Nucleus accumbens (tissue), 56 donors: ENCODE results near the gene STRIP2.
"Not testable (repeated sequence)": the region's sequence is repeated elsewhere in the genome, so short reads cannot be mapped to it uniquely, and the experiment has no call there.

Source experiments
- DNase-seq, 56 donors: peaks; one replicate each; lab custom pipeline; 2025; lab: John Stamatoyannopoulos, UW

STRIP2 gene

GRCh38 chr7:129417073-129417472 lies 17.2 kb upstream of the STRIP2 start:
- no peak for DNase-seq

DNA sequence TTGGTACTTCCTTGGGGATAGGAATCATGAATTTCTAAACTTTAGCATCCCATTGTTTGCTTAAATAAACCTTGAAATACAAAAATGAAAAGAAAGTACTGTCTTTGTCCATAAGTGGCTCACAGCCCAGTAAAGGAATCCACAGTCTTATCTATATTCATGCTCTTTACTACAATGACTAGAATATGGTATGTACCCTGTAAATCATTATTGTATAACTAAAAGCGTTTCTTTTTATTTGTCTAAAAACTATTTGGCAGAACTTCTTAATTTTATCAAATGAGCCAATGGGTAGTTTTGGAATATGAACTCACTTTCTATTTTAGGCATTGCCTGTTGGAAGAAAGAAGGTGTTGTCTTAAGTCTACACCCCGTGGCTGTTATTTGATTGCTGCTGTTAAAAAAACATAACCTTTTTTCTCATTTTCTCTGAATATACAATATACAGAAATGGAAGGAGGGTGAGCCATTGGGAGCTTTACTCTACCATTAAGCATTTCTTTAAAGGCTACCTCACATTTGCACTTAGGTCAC lies 12.4 kb upstream of the STRIP2 start:
- DNase-seq, result no peak

GRCh38 chr7:129422727-129423126 lies 11.5 kb upstream of the STRIP2 start:
- DNase-seq, result peak in 1 of 56 donors; percentile 13

GRCh38 chr7:129423700-129424410 lies 10.4 kb upstream of the STRIP2 start:
- DNase-seq, result no peak

DNA sequence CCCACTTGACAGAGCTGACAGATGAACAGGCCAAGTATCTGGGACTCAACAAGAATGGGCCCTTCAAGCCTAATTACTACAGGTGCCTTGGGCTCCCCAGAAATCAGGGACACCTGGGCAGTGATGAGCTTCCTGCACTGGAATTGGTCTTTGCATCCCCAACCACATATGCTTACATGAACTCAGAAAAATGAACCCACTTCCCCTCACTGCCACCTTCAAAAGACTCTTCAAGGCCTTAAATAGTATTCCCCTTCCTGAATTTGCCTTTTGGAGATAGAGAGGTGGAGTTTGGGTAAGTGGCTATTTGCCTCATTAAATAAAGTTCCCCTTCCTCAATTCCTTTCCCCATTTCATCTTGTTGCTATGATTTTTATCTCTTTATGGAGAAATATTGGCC lies 7.8 kb upstream of the STRIP2 start:
- no peak for DNase-seq

- no peak for DNase-seq
Observed at GRCh38 chr7:129427526-129428045, 6.6 kb upstream of the STRIP2 start.

- peak in 11 of 56 donors; percentile 3 to 59 (median 27) for DNase-seq
Observed at GRCh38 chr7:129431911-129432643, 2.2 kb upstream of the STRIP2 start.

DNA sequence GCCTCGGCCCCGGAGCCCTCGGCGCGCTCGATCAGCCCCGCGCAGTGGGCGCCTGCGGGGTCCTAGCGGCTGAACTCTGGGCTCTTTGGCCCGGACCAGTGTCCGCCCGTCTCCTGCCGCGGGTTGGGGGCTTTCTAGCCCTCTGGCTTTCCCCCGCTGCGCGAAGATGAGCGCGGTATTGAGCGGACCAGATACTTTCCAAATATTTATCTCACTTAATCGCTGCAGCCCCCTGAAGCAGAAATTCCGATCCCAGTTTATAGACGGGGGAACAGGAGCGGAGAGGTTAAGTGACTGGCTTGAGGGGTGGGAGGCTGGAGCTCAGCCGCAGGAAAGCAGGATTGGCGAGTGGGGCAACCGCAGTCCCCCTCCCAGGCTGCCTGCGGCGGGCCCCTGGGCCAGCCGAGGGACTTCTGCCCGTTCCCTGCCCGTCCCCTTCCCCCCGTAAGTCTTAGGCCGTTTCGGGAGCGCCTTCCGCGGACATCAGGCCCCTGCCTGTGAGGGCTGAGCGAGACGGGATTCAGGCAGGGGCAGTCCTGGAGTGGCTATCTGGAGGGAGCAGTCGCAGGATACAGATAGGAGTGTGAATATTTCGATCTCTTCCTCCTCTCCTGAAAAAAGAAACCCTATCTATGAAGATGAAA lies 565 bp downstream of the STRIP2 start:
- DNase-seq, result peak in 4 of 56 donors; percentile 10 to 35 (median 16)

- no peak for DNase-seq
Observed at GRCh38 chr7:129435414-129435829, 1.2 kb downstream of the STRIP2 start.

GRCh38 chr7:129436335-129436923 lies 2.2 kb downstream of the STRIP2 start:
- DNase-seq, result peak in 1 of 56 donors; percentile 6

GRCh38 chr7:129437190-129437589 lies 3.0 kb downstream of the STRIP2 start:
- DNase-seq, result no peak

GRCh38 chr7:129438281-129438838 lies 4.1 kb downstream of the STRIP2 start:
- DNase-seq, result no peak

- peak in 5 of 56 donors; percentile 11 to 44 (median 19) for DNase-seq
Observed at GRCh38 chr7:129438839-129439651, 4.8 kb downstream of the STRIP2 start.

DNA sequence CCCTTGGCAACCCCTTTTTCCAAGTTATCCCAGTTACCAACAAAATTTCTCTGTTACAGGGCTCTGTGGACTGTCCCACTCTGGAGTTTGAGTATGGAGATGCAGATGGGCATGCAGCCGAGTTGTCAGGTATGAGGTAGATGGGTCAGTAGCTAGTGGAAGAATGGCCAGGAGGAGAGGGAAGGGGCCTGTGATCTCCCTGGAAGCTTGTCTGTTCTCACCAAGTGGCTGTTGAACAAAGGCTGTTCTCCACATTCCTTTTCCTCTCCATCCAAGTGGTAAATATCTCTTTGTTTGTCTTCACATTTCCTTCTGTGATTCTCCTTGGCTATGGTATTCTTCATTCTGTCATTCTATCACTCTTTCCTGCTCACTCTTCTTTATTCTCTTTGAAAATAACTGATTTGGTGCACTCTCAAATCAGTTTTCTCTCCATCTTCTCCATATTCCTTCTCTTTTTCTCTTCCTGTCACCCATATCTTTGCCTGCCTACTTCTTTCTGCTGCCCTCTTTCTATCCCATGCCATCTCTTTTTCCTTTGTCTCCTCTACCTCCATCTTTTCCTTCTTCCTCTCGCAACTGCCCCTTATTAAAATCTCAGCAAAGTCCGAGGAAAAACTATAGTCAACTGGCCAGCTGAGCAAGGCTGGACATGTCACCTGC lies 5.9 kb downstream of the STRIP2 start:
- no peak for DNase-seq

DNA sequence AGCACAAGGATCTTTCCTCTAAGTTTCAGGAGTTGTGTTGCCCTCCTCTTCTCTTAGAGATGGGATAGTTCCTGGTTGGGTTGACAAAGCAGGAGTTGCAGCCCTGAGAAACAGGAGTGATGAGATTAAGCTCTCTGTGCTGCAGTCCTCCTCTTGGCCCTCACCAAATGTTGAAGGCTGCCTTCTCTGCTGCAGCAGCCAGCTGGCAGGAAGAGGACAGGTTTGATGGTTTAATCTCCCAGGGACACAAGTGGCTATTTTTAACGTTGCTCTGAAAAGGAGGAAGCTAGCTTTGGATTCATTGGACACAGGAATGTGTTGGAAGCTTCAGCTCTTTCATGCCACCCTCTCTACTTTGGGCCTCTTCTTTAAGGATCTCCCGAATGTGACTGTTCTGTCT lies 9.4 kb downstream of the STRIP2 start:
- no peak for DNase-seq

DNA sequence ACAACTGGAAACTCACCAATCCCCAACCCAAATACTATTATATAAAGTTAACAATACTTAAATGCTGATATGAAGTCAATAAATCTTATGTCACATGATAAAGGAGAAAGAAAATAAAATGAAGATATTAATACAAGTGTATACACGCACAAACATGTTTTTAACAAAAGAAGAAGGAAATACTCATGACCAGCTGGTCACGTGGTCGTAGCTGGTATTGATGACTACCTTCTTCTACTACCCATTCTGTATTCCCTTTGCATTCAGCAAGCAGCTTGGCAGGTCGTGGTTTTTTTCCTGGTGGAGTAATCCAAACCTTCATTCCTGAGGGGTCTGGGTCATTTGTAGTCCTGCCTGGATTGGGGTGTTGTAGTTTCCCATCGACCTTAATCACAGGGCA lies 10.5 kb downstream of the STRIP2 start:
- DNase-seq, result not testable (repeated sequence)

DNA sequence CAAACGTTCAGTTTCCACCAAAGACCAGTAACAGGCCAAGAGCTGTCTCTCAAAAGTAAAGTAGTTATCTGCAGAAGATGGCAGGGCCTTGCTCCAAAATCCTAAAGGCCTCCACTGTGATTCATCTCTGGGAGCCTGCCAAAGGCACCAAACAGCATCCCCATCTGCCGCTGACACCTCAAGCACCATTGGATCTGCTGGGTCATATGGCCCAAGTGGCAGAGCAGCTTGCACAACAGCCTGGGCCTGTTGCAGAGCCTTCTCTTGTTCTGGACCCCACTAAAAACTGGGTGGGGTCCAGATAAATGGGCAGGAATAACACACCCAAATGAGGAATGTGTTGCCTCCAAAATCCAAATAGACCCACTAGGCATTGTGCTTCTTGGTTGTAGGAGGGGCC lies 12.7 kb downstream of the STRIP2 start:
- DNase-seq, result not testable (repeated sequence)

DNA sequence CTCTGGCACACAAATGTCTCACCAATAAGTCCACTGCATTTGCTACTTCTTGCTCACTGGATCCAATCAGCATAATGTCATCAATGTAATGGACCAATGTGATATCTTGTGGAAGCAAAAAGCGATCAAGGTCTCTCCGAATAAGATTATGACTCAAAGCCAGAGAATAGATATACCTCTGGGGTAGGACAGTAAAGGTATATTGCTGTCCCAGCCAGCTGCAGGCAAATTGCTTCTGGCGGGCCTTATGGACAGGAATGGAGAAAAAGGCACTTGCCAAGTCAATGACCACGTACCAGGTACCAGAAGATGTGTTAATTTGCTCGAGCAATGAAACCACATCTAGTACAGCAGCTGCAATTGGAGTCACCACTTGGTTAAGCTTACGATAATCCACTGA lies 13.2 kb downstream of the STRIP2 start:
- DNase-seq, result not testable (repeated sequence)

DNA sequence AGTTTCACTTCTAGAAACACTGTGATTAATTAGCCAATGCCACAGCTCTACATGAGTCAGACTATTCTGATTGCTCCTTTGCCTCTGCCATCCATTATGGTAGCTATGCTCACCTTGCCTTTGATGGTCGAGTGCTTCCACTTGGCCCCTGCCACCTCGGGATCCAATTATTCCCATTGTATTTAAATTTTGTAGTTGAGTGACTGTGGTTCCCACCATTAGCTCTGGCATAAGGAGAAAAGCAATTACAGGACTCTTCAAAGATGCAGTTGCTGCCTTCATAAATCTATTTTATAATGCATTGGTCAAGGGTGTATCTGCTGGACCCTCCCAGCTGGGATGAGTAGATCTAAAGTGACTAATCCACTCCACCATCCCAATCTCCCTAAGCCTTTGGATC lies 14.4 kb downstream of the STRIP2 start:
- not testable (repeated sequence) for DNase-seq
